Endometrium (tissue), 2 donors: Measurements from ENCODE around the gene PANX2.
"Not testable (repeated sequence)": the region's sequence is repeated elsewhere in the genome, so short reads cannot be mapped to it uniquely, and the experiment has no call there.

Experiments used
- FAIRE-seq: peaks from 2 replicates; lab custom pipeline; 2012; peaks lifted over from hg19 to GRCh38; lab: Jason Lieb, UNC
- donor health status: control.
- donor health status: control.

PANX2 gene

GRCh38 chr22:50199251-50199721, 28.8 kb downstream of the PANX2 start:
- FAIRE-seq = no peak

- FAIRE-seq = no peak
These were observed 29.4 kb downstream of the PANX2 start for GRCh38 chr22:50199829-50200460.

GRCh38 chr22:50200461-50201190, 30.1 kb downstream of the PANX2 start, which contains the start of gene SELENOO:
TSS of gene SELENOO (plus strand) at chr22:50201011. CDS start at chr22:50201037, 26 bp downstream.
- FAIRE-seq = no peak

- FAIRE-seq = no peak
These were observed 30.9 kb downstream of the PANX2 start for GRCh38 chr22:50201191-50202129.

- no peak for FAIRE-seq
These were observed 31.7 kb downstream of the PANX2 start for GRCh38 chr22:50202130-50202666.

- FAIRE-seq = no peak
These were observed 32.8 kb downstream of the PANX2 start for GRCh38 chr22:50203288-50203687.

- no peak for FAIRE-seq
These were observed 34.0 kb downstream of the PANX2 start for GRCh38 chr22:50204571-50204970.

GRCh38 chr22:50204998-50205397, 34.5 kb downstream of the PANX2 start:
- not testable (repeated sequence) for FAIRE-seq

GRCh38 chr22:50205781-50206569, 35.4 kb downstream of the PANX2 start:
- no peak for FAIRE-seq

GRCh38 chr22:50206599-50206998, 36.1 kb downstream of the PANX2 start:
- no peak for FAIRE-seq

- FAIRE-seq = no peak
These were observed 37.0 kb downstream of the PANX2 start for GRCh38 chr22:50207383-50208140.

GRCh38 chr22:50208430-50208938, 38.0 kb downstream of the PANX2 start:
- FAIRE-seq = no peak

GRCh38 chr22:50208939-50209892, 38.7 kb downstream of the PANX2 start:
- FAIRE-seq = no peak

- no peak for FAIRE-seq
These were observed 39.4 kb downstream of the PANX2 start for GRCh38 chr22:50209893-50210292.

GRCh38 chr22:50210378-50211139, 40.0 kb downstream of the PANX2 start:
- FAIRE-seq = no peak

- FAIRE-seq = no peak
These were observed 40.6 kb downstream of the PANX2 start for GRCh38 chr22:50211147-50211546.

- FAIRE-seq = no peak
These were observed 42.7 kb downstream of the PANX2 start for GRCh38 chr22:50213263-50213662.

GRCh38 chr22:50215297-50216054, 44.9 kb downstream of the PANX2 start:
- FAIRE-seq = no peak
